ENCODE measurements around the gene NOS1. TPM values are rescaled to one million over a fixed set of nuclear protein-coding genes. Genes with fewer than 3 reads are reported as not detected.

The NOS1 gene
- total and polyA plus RNA-seq, 2 of the 8 experiments (the other 6 are each of a cell fraction or from before 2014, with no cell fraction given): 1.5 to 2.0 TPM

GRCh38 chr12:117227000-117227653 is 134.3 kb downstream of the NOS1 start:
- H2BK20ac ChIP-seq (ENCODE audit: low read length): no peak overlapping the region
- no peak overlapping the region for H3K14ac ChIP-seq (ENCODE audit: insufficient read length)
- H4K5ac ChIP-seq (ENCODE audit: insufficient read length, low read depth, low read length): no peak overlapping the region
- CTCF ChIA-PET (ENCODE audit: partially characterized antibody): interaction anchor here (0.6 to 5.5 kb wide), 29 partner anchors 9 to 629 kb away, joined by 3 to 43 read pairs (median 5); no protein-coding TSS in a partner anchor
- H3K18ac ChIP-seq (ENCODE audit: extremely low read depth, low read length): no peak overlapping the region
- H3K56ac ChIP-seq (replicated peaks; ENCODE audit: insufficient read length, low read depth, low read length): no peak overlapping the region
- no peak for TF ChIP-seq EZH2 (IDR thresholded peaks at IDR 0.05; ENCODE audit: low read depth, low read length, severe bottlenecking)
- TF ChIP-seq RAD21 (IDR thresholded peaks at IDR 0.05 in 1 of 2, conservative IDR thresholded peaks at IDR 0.05 in 1 of 2; ENCODE audit: low read depth in 2 of 2, low read length in 2 of 2): peak; percentile 39 to 60
- TF ChIP-seq POLR2AphosphoS5 (IDR thresholded peaks at IDR 0.05; ENCODE audit: low read depth, low read length): no peak
- TF ChIP-seq CBX8 (IDR thresholded peaks at IDR 0.05; ENCODE audit: borderline replicate concordance, low read depth, low read length): no peak
- TF ChIP-seq, protein P1, sequence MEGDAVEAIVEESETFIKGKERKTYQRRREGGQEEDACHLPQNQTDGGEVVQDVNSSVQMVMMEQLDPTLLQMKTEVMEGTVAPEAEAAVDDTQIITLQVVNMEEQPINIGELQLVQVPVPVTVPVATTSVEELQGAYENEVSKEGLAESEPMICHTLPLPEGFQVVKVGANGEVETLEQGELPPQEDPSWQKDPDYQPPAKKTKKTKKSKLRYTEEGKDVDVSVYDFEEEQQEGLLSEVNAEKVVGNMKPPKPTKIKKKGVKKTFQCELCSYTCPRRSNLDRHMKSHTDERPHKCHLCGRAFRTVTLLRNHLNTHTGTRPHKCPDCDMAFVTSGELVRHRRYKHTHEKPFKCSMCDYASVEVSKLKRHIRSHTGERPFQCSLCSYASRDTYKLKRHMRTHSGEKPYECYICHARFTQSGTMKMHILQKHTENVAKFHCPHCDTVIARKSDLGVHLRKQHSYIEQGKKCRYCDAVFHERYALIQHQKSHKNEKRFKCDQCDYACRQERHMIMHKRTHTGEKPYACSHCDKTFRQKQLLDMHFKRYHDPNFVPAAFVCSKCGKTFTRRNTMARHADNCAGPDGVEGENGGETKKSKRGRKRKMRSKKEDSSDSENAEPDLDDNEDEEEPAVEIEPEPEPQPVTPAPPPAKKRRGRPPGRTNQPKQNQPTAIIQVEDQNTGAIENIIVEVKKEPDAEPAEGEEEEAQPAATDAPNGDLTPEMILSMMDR (IDR thresholded peaks at IDR 0.05; ENCODE audit: control extremely low read depth in 1 of 3, insufficient read depth in 1 of 3, low read depth in 1 of 3, low read length in 3 of 3): peak in 2 of 3 experiments; percentile 44 to 53; a peak in 3 of 4 replicates
- no peak for TF ChIP-seq SP1 (IDR thresholded peaks at IDR 0.05; ENCODE audit: low read depth, low read length)
- no peak overlapping the region for H3K4me3 ChIP-seq (ENCODE audit: extremely low read depth in 1 of 4, insufficient read depth in 2 of 4, low read depth in 3 of 4, low read length in 4 of 4)
- H4K91ac ChIP-seq (replicated peaks; ENCODE audit: insufficient read length, low read length): no peak overlapping the region
- no peak overlapping the region for H3K4me2 ChIP-seq (ENCODE audit: insufficient read depth in 1 of 2, low read depth in 2 of 2, low read length in 2 of 2)
- H3K27ac ChIP-seq (ENCODE audit: low read depth, low read length): no peak overlapping the region
- H3K4ac ChIP-seq (replicated peaks; ENCODE audit: insufficient read length, low read depth, low read length): no peak overlapping the region
- DNase-seq (ENCODE audit: low read depth in 1 of 2, low spot score in 2 of 2) (no peak), FAIRE-seq (no peak)
- H2BK5ac ChIP-seq (ENCODE audit: low read depth, low read length): no peak overlapping the region
- no peaks in the 10 kb centered on the region for H3K36me3 ChIP-seq (ENCODE audit: control insufficient read depth in 2 of 4, insufficient read depth in 4 of 4, low read length in 3 of 4)
- H4K20me1 ChIP-seq (replicated peaks in 1 of 2; ENCODE audit: control insufficient read depth in 1 of 2, insufficient read depth in 2 of 2, low read length in 2 of 2): peaks cover 0 to 1% of the 10 kb centered on the region in 2 experiments
- no peaks in the 10 kb centered on the region for H3K27me3 ChIP-seq (replicated peaks in 1 of 4; ENCODE audit: control insufficient read depth in 3 of 4, extremely low read depth in 1 of 4, insufficient read depth in 3 of 4, low read length in 3 of 4)
- H3K9ac ChIP-seq (replicated peaks in 1 of 4; ENCODE audit: extremely low read depth in 1 of 4, low read depth in 3 of 4, low read length in 3 of 4): no peak overlapping the region
- no peaks in the 10 kb centered on the region for H3K23me2 ChIP-seq (ENCODE audit: low read depth, low read length)
- H4K8ac ChIP-seq (ENCODE audit: extremely low read depth, insufficient read depth, low read length): no peak overlapping the region; the same call in 1 of the 2 replicates
- WGBS, 2 experiments (ENCODE audit: extremely low coverage in 1 of 2, insufficient coverage in 1 of 2, insufficient read length in 1 of 2, insufficient replicate concordance in 2 of 2, low coverage in 1 of 2, low lambda C conversion rate in 2 of 2, missing lambda C conversion rate in 1 of 2): 70% methylated on average over 12 of the region's 12 CpGs; no CpG with 5 or more reads in 1 of the 2 experiments
- no peak overlapping the region for H2AK5ac ChIP-seq (ENCODE audit: low read depth, low read length)
- no peak overlapping the region for H2BK15ac ChIP-seq (ENCODE audit: low read length)
- H3K79me1 ChIP-seq (ENCODE audit: low read depth, low read length): no peaks in the 10 kb centered on the region
- no peak overlapping the region for H3K23ac ChIP-seq (ENCODE audit: insufficient read length)
- H2BK120ac ChIP-seq (replicated peaks; ENCODE audit: low read depth, low read length): no peak overlapping the region
- H3K79me2 ChIP-seq (ENCODE audit: control insufficient read depth in 1 of 2, insufficient read depth in 2 of 2, low read length in 2 of 2): no peaks in the 10 kb centered on the region
- H2BK12ac ChIP-seq (ENCODE audit: low read depth, low read length): no peak overlapping the region
- no peaks in the 10 kb centered on the region for H3K4me1 ChIP-seq (replicated peaks in 1 of 4; ENCODE audit: control insufficient read depth in 3 of 4, insufficient read depth in 4 of 4, low read length in 3 of 4)
- H3K9me3 ChIP-seq (ENCODE audit: insufficient read depth in 2 of 2, low read depth in 1 of 2, low read length in 1 of 2): no peaks in the 10 kb centered on the region
- POLR2A ChIA-PET (ENCODE audit: partially characterized antibody): interaction anchor here (1.4 kb wide), 1 partner anchor 9 kb away, joined by 9 read pairs; no protein-coding TSS in a partner anchor
- H2AFZ ChIP-seq (ENCODE audit: low read length): no peak overlapping the region

Data from H1 (cell line).